HL-60/S4 treated with retinoic acid at 250 ng/mL for 4 days and 3 days (cell line): ENCODE measurements around the gene TAL1.
"Not testable (repeated sequence)": the region's sequence is repeated elsewhere in the genome, so short reads cannot be mapped to it uniquely, and the experiment has no call there.

Experiments
- in situ Hi-C: fragments of 300-500 bp; cut with MboI; formaldehyde crosslinking; loops from 2 replicates; pipeline ENCODE4 v1.7.0; 2022; ENCODE audit warnings: low sequenced_read_pairs

The TAL1 gene

GRCh38 chr1:47232187-47232874 lies at the start of gene TAL1:
Gene TAL1, minus strand, starts transcription at chr1:47232225. Its CDS starts 6,337 bp downstream, at chr1:47225888.
- in situ Hi-C loops: no loop called here

- in situ Hi-C loops: no loop called here
Measured at GRCh38 chr1:47280142-47280541, 48.1 kb upstream of the TAL1 start.

- in situ Hi-C loops: no loop called here
Measured at GRCh38 chr1:47276850-47277249, 44.8 kb upstream of the TAL1 start.

GRCh38 chr1:47275811-47276210 lies 43.8 kb upstream of the TAL1 start:
- in situ Hi-C loops: not testable (repeated sequence)

- in situ Hi-C loops: not testable (repeated sequence)
Measured at GRCh38 chr1:47265529-47265928, 33.5 kb upstream of the TAL1 start.

GRCh38 chr1:47262787-47263413 lies 30.9 kb upstream of the TAL1 start:
- in situ Hi-C loops: no loop called here

GRCh38 chr1:47257224-47257623 lies 25.2 kb upstream of the TAL1 start:
- in situ Hi-C loops: no loop called here

- in situ Hi-C loops: no loop called here
Measured at GRCh38 chr1:47252795-47253194, 20.8 kb upstream of the TAL1 start.

- in situ Hi-C loops: no loop called here
Measured at GRCh38 chr1:47252369-47252768, 20.3 kb upstream of the TAL1 start.

GRCh38 chr1:47249755-47250154 lies 17.7 kb upstream of the TAL1 start:
- in situ Hi-C loops: no loop called here

GRCh38 chr1:47244339-47244862 lies 12.4 kb upstream of the TAL1 start:
- in situ Hi-C loops: no loop called here

- in situ Hi-C loops: no loop called here
Measured at GRCh38 chr1:47243910-47244309, 11.9 kb upstream of the TAL1 start.

GRCh38 chr1:47241114-47242113 lies 9.4 kb upstream of the TAL1 start:
- in situ Hi-C loops: no loop called here

GRCh38 chr1:47238935-47239592 lies 7.0 kb upstream of the TAL1 start:
- in situ Hi-C loops: no loop called here

- in situ Hi-C loops: no loop called here
Measured at GRCh38 chr1:47235806-47236205, 3.8 kb upstream of the TAL1 start.

GRCh38 chr1:47235241-47235681 lies 3.2 kb upstream of the TAL1 start:
- in situ Hi-C loops: no loop called here

- in situ Hi-C loops: no loop called here
Measured at GRCh38 chr1:47233186-47233585, 1.2 kb upstream of the TAL1 start.

GRCh38 chr1:47231301-47232186 lies 481 bp downstream of the TAL1 start:
- in situ Hi-C loops: no loop called here

- in situ Hi-C loops: no loop called here
Measured at GRCh38 chr1:47230692-47231300, 1.2 kb downstream of the TAL1 start.
